A549 (cell line): ENCODE measurements around the gene PDE4D. TPM values are rescaled to one million over a fixed set of nuclear protein-coding genes. Genes with fewer than 3 reads are reported as not detected.

ENCODE experiments used
- ATAC-seq, 2 experiments: fragments of 200-7000 bp in 1 of 2; fragments of >200 bp in 1 of 2; cut with Nextera tagmentation in 1 of 2; cut with Tn5 transposase in 1 of 2; 3 replicates each; pipeline versions ENCODE4 v1.8.0 to v1.9.1; 2018 to 2020; ENCODE audit warnings: mild to moderate bottlenecking in 1 of 2, moderate library complexity in 1 of 2
- CTCF ChIA-PET: fragments of 300-600 bp; sonication (Branson Sonifier 250); formaldehyde crosslinking; extraction: SDS; loops from one replicate; lab custom pipeline; 2021; ENCODE audit warnings: antibody characterized with exemption, inconsistent platforms; lab: Yijun Ruan, JAX
- POLR2A ChIA-PET: fragments of 350-600 bp; formaldehyde crosslinking; extraction: SDS; loops from one replicate; lab custom pipeline; 2021; ENCODE audit warnings: antibody characterized with exemption, inconsistent platforms; lab: Yijun Ruan, JAX
- DNase-seq, 2 experiments: peaks; one replicate each; pipeline versions ENCODE4 v3.0.0 to v3.0.0-alpha.2; 2011 to 2016; ENCODE audit warnings: low read depth in 1 of 2, low spot score in 1 of 2
- FAIRE-seq: peaks from 2 replicates; lab custom pipeline; 2011; peaks lifted over from hg19 to GRCh38; lab: Jason Lieb, UNC
- H3K27ac ChIP-seq, 2 experiments: fragments of >200 bp; sonication (Bioruptor Twin); formaldehyde crosslinking; 3 replicates each; pipeline ENCODE4 v1.5.1; 2016 to 2017
- H3K4me1 ChIP-seq: fragments of >200 bp; sonication (Bioruptor Twin); formaldehyde crosslinking; 3 replicates; pipeline ENCODE4 v1.6.1; 2016
- H3K4me2 ChIP-seq: fragments of >200 bp; sonication (Bioruptor Twin); formaldehyde crosslinking; 3 replicates; pipeline ENCODE4 v1.6.1; 2016
- H3K4me3 ChIP-seq: fragments of >200 bp; sonication (Bioruptor Twin); formaldehyde crosslinking; 3 replicates; pipeline ENCODE4 v1.5.1; 2016
- H3K9me3 ChIP-seq: fragments of >200 bp; sonication (Bioruptor Twin); formaldehyde crosslinking; 3 replicates; pipeline ENCODE4 v1.6.1; 2016
- ATOH8 ChIP-seq: fragments of 250-450 bp; sonication (Bioruptor Pico); IDR thresholded peaks from 2 replicates; pipeline ENCODE4 v1.5.0; 2020; ENCODE audit warnings: low read depth, mild to moderate bottlenecking, moderate library complexity
- BHLHE40 ChIP-seq: IDR thresholded peaks from 2 replicates; pipeline ENCODE4 v1.6.1; 2012; ENCODE audit warnings: low read depth, low read length, inconsistent platforms
- CEBPB ChIP-seq, 2 experiments: fragments of >200 bp in 1 of 2; sonication (Bioruptor Twin) in 1 of 2; formaldehyde crosslinking in 1 of 2; IDR thresholded peaks; 2 replicates each; pipeline ENCODE4 v1.6.1; 2012 to 2016
- CHD2 ChIP-seq: fragments of 150-350 bp; IDR thresholded peaks from 2 replicates; pipeline ENCODE4 v1.6.1; 2014; ENCODE audit warnings: low read length; ENCODE audit not compliant: partially characterized antibody
- EHF ChIP-seq: fragments of 250-450 bp; sonication (Bioruptor Pico); IDR thresholded peaks from 2 replicates; pipeline ENCODE4 v1.5.0; 2020; ENCODE audit warnings: mild to moderate bottlenecking
- EHMT2 ChIP-seq: fragments of 200-600 bp; sonication (generic); IDR thresholded peaks from 2 replicates; pipeline ENCODE4 v1.6.1; 2016; ENCODE audit warnings: antibody characterized with exemption, low read depth, mild to moderate bottlenecking, moderate library complexity
- EP300 ChIP-seq, 2 experiments: fragments of >200 bp; sonication (Bioruptor Twin); formaldehyde crosslinking; IDR thresholded peaks; 2 replicates in 1 of 2; 3 replicates in 1 of 2; pipeline ENCODE4 v1.6.1; 2016 to 2017
- ESRRA ChIP-seq: fragments of 150-350 bp; IDR thresholded peaks from 2 replicates; pipeline ENCODE4 v1.6.1; 2014; ENCODE audit warnings: mild to moderate bottlenecking, low read length, borderline replicate concordance
- FOSL2 ChIP-seq, 2 experiments: fragments of 450-650 bp in 1 of 2; fragments of >200 bp in 1 of 2; sonication (Bioruptor Twin) in 1 of 2; formaldehyde crosslinking; IDR thresholded peaks; 2 replicates each; pipeline versions ENCODE4 v1.5.0 to v1.6.1; 2016 to 2020; ENCODE audit warnings: mild to moderate bottlenecking in 1 of 2, moderate library complexity in 1 of 2
- FOXS1 ChIP-seq: fragments of 250-450 bp; sonication (Bioruptor Pico); IDR thresholded peaks from 2 replicates; pipeline ENCODE4 v1.5.0; 2020; ENCODE audit warnings: mild to moderate bottlenecking, moderate library complexity
- GATA3 ChIP-seq: IDR thresholded peaks from 2 replicates; pipeline ENCODE4 v1.6.1; 2012; ENCODE audit warnings: borderline replicate concordance
- HDAC2 ChIP-seq: fragments of 200-600 bp; sonication (generic); IDR thresholded peaks from 2 replicates; pipeline ENCODE4 v1.6.1; 2016
- HOXB13 ChIP-seq: fragments of 250-450 bp; sonication (Bioruptor Pico); IDR thresholded peaks from 2 replicates; pipeline ENCODE4 v1.5.0; 2020; ENCODE audit warnings: low read depth, mild to moderate bottlenecking, moderate library complexity
- JUN ChIP-seq, 2 experiments: fragments of >200 bp; sonication (Bioruptor Twin); formaldehyde crosslinking; IDR thresholded peaks; 2 replicates in 1 of 2; 3 replicates in 1 of 2; pipeline ENCODE4 v1.6.1; 2016 to 2017
- JUNB ChIP-seq: fragments of >200 bp; sonication (Bioruptor Twin); formaldehyde crosslinking; IDR thresholded peaks from 2 replicates; pipeline ENCODE4 v1.6.1; 2016
- KDM1A ChIP-seq: fragments of 200-600 bp; sonication (generic); IDR thresholded peaks from 2 replicates; pipeline ENCODE4 v1.6.1; 2016; ENCODE audit warnings: low read depth, mild to moderate bottlenecking
- MAFK ChIP-seq: fragments of 450-650 bp; IDR thresholded peaks from 2 replicates; pipeline ENCODE4 v1.6.1; 2014; ENCODE audit not compliant: partially characterized antibody
- MYC ChIP-seq: IDR thresholded peaks from 2 replicates; pipeline ENCODE4 v1.6.1; 2012; ENCODE audit warnings: mild to moderate bottlenecking, inconsistent platforms, low read length, improper control_type of control experiment, borderline replicate concordance
- NFE2L2 ChIP-seq: fragments of 150-350 bp; conservative IDR thresholded peaks from 2 replicates; pipeline ENCODE4 v1.6.1; 2014; ENCODE audit warnings: low read length
- NPAS2 ChIP-seq: fragments of 250-450 bp; sonication (Bioruptor Pico); IDR thresholded peaks from 2 replicates; pipeline ENCODE4 v1.8.0; 2022; ENCODE audit warnings: mild to moderate bottlenecking, moderate library complexity, borderline replicate concordance
- NR3C1 ChIP-seq: fragments of >200 bp; sonication (Bioruptor Twin); formaldehyde crosslinking; IDR thresholded peaks from 3 replicates; pipeline ENCODE4 v1.6.1; 2017
- PHF8 ChIP-seq: fragments of 200-600 bp; sonication (generic); IDR thresholded peaks from 2 replicates; pipeline ENCODE4 v1.6.1; 2016; ENCODE audit warnings: low read depth, mild to moderate bottlenecking, antibody characterized with exemption, moderate library complexity, borderline replicate concordance
- POLR2A ChIP-seq: IDR thresholded peaks from 2 replicates; pipeline ENCODE4 v1.6.1; 2012; ENCODE audit warnings: mild to moderate bottlenecking, low read length
- POLR2AphosphoS2 ChIP-seq: conservative IDR thresholded peaks from 2 replicates; pipeline ENCODE4 v1.6.1; 2012; ENCODE audit warnings: low read length, improper control_type of control experiment, inconsistent platforms
- RCOR1 ChIP-seq: fragments of 150-350 bp; IDR thresholded peaks from 2 replicates; pipeline ENCODE4 v1.6.1; 2014; ENCODE audit warnings: antibody characterized with exemption, low read length, low read depth
- RNF2 ChIP-seq: fragments of 200-600 bp; sonication (generic); IDR thresholded peaks from 2 replicates; pipeline ENCODE4 v1.6.1; 2016; ENCODE audit warnings: low read depth, mild to moderate bottlenecking, antibody characterized with exemption, moderate library complexity, borderline replicate concordance
- SREBF2 ChIP-seq: fragments of 450-650 bp; IDR thresholded peaks from 2 replicates; pipeline ENCODE4 v1.6.1; 2014; ENCODE audit warnings: mild to moderate bottlenecking, moderate library complexity
- TFCP2L1 ChIP-seq: fragments of 250-450 bp; sonication (Bioruptor Pico); IDR thresholded peaks from 2 replicates; pipeline ENCODE4 v1.5.0; 2021; ENCODE audit warnings: mild to moderate bottlenecking
- TP53 ChIP-seq: fragments of 250-450 bp; sonication (Bioruptor Pico); IDR thresholded peaks from 2 replicates; pipeline ENCODE4 v1.5.0; 2021; ENCODE audit warnings: mild to moderate bottlenecking, moderate library complexity
- ZC3H11A ChIP-seq: fragments of 450-650 bp; IDR thresholded peaks from 2 replicates; pipeline ENCODE4 v1.6.1; 2014; ENCODE audit warnings: antibody characterized with exemption, mild to moderate bottlenecking
- ZFP36 ChIP-seq: fragments of 450-650 bp; IDR thresholded peaks from 2 replicates; pipeline ENCODE4 v1.6.1; 2014; ENCODE audit warnings: borderline replicate concordance; ENCODE audit not compliant: partially characterized antibody
- ZNF302 ChIP-seq: fragments of 250-450 bp; sonication (Bioruptor Pico); IDR thresholded peaks from 2 replicates; pipeline ENCODE4 v1.9.0; 2021; ENCODE audit warnings: inconsistent platforms, mild to moderate bottlenecking, moderate library complexity
- ZSCAN20 ChIP-seq: fragments of 250-450 bp; sonication (Bioruptor Pico); IDR thresholded peaks from 2 replicates; pipeline ENCODE4 v1.8.0; 2022; ENCODE audit warnings: mild to moderate bottlenecking, moderate library complexity
- WGBS: methylation state at CpG from one replicate; pipeline ENCODE4 v1.1.6; 2017; ENCODE audit errors: missing lambda C conversion rate; 5-methylcytosine and 5-hydroxymethylcytosine counted together
- polyA plus RNA-seq, 4 experiments: library from polyadenylated mRNA; depleted of rRNA in 3 of 4; stranded (reverse); fragments of >200 nt; fragmentation: RNase III in 1 of 4; extraction: RNeasy Plus Mini Kit Qiagen cat#74134 plus additional on column Dnase treatment in 1 of 4; gene quantifications; 2 replicates in 3 of 4; 3 replicates in 1 of 4; pipeline ENCODE4 v1.2.3, GENCODE V29; 2011 to 2017
- TF ChIP-seq, protein P1 (sequence below): fragments of >200 bp; sonication (Bioruptor Twin); formaldehyde crosslinking; IDR thresholded peaks from 2 replicates; pipeline ENCODE4 v1.6.1; 2016
- TF ChIP-seq, protein P2 (sequence below): fragments of 150-350 bp; IDR thresholded peaks from 2 replicates; pipeline ENCODE4 v1.6.1; 2014; ENCODE audit warnings: low read depth, mild to moderate bottlenecking, low read length

PDE4D gene
- polyA plus RNA-seq, 2 of the 4 experiments (the other 2 are of a cell fraction): 74.0 to 213 TPM

- no peak for TF ChIP-seq POLR2AphosphoS2
- TF ChIP-seq ESRRA: no peak
- TF ChIP-seq JUNB: no peak
- TF ChIP-seq CEBPB (IDR thresholded peaks at IDR 0.05): no peak
- TF ChIP-seq NPAS2 (CRISPR knock-in tag): no peak
- no peak for TF ChIP-seq BHLHE40
- TF ChIP-seq TP53 (CRISPR knock-in tag): no peak
- TF ChIP-seq EHF (CRISPR knock-in tag): peak; percentile 46
- no peak for TF ChIP-seq HDAC2
- TF ChIP-seq EHMT2: no peak
- no peak for TF ChIP-seq PHF8
- TF ChIP-seq ATOH8: 0 out of 2 replicates have a peak, but pooled peaks have one; percentile 7
- TF ChIP-seq NFE2L2: no peak
- TF ChIP-seq NR3C1: no peak
- TF ChIP-seq, protein P1, sequence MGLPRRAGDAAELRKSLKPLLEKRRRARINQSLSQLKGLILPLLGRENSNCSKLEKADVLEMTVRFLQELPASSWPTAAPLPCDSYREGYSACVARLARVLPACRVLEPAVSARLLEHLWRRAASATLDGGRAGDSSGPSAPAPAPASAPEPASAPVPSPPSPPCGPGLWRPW: no peak
- no peak for TF ChIP-seq CHD2
- peak; percentile 79 for TF ChIP-seq HOXB13
- no peak for TF ChIP-seq RCOR1
- TF ChIP-seq JUN (IDR thresholded peaks at IDR 0.05): no peak
- TF ChIP-seq POLR2A: no peak
- peak; percentile 38; the same call in 1 of the 2 replicates for TF ChIP-seq FOXS1
- TF ChIP-seq, protein P2, sequence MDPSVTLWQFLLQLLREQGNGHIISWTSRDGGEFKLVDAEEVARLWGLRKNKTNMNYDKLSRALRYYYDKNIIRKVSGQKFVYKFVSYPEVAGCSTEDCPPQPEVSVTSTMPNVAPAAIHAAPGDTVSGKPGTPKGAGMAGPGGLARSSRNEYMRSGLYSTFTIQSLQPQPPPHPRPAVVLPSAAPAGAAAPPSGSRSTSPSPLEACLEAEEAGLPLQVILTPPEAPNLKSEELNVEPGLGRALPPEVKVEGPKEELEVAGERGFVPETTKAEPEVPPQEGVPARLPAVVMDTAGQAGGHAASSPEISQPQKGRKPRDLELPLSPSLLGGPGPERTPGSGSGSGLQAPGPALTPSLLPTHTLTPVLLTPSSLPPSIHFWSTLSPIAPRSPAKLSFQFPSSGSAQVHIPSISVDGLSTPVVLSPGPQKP: no peak
- no peak for TF ChIP-seq GATA3
Observed at GRCh38 chr5:59054963-59055528, 838.5 kb downstream of the PDE4D start (continued).

DNA sequence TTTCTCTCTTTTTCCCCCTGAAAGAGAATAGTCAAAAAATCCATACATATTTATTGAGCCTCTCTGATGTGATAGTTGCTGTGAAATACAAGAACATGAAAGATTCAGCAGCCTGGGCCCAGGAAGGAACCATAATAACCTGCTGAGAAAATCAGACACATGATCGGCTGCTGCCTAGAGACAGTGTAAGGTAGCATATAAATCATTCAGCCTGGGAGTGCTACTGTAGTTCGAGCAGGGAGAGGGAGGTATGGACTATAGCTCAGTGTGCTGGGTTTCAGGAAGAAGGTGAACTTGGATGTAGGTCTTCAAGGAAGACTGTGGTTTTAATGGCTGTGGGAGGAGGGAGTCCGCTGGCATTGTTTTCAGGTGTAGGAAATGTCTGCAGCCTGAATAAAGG, 841.6 kb downstream of the PDE4D start:
- H3K4me2 ChIP-seq: peak overlapping the region; percentile 64; the same call in 1 of the 3 replicates
- H3K27ac ChIP-seq: peak overlapping the region; percentile 87 to 98
- ATAC-seq (no peak), FAIRE-seq (no peak), DNase-seq (no peak)
- no peaks in the 10 kb centered on the region for H3K9me3 ChIP-seq
- 82% methylated on average over 3 of the region's 3 CpGs for WGBS
- H3K4me3 ChIP-seq: no peak overlapping the region
- POLR2A ChIA-PET: no interaction called here
- H3K4me1 ChIP-seq: peaks cover 97% of the 10 kb centered on the region
- CTCF ChIA-PET: interaction anchor here (0.5 to 1.4 kb wide), 3 partner anchors 10 to 161 kb away, joined by 3 to 7 read pairs (median 3); no protein-coding TSS in a partner anchor
- no peak for TF ChIP-seq NPAS2 (CRISPR knock-in tag)

- Histone ChIP-seq H3K9me3 (no peaks in the 10 kb centered on the region), H3K4me1 (peaks cover 97% of the 10 kb centered on the region), H3K27ac (peak overlapping the region; percentile 87 to 98), H3K4me2 (peak overlapping the region; percentile 44), H3K4me3 (no peak overlapping the region)
- DNase-seq (peak in 1 of 2 experiments; percentile 61), ATAC-seq (peak in 1 of 2 experiments; percentile 49; a peak in 3 of 6 replicates), FAIRE-seq (no peak)
- under 1% methylated on average over 2 of the region's 2 CpGs for WGBS
- POLR2A ChIA-PET: no interaction called here
- CTCF ChIA-PET: no interaction called here
- TF ChIP-seq TP53 (CRISPR knock-in tag) (no peak), HDAC2 (no peak), MYC (no peak), MAFK (peak; percentile 71), RNF2 (no peak), BHLHE40 (no peak), NFE2L2 (no peak), ZFP36 (no peak), EP300 (IDR thresholded peaks at IDR 0.05) (peak; percentile 28 to 49; a peak in 2 of 5 replicates), ZC3H11A (no peak), GATA3 (peak; percentile 94), EHMT2 (no peak), FOSL2 (IDR thresholded peaks at IDR 0.05) (no peak), FOSL2 (CRISPR knock-in tag; IDR thresholded peaks at IDR 0.05) (no peak), ZSCAN20 (CRISPR knock-in tag) (no peak), EHF (CRISPR knock-in tag) (no peak), TFCP2L1 (no peak), KDM1A (no peak), ZNF302 (CRISPR knock-in tag) (no peak), SREBF2 (no peak)
- TF ChIP-seq, protein P2: no peak
Observed at GRCh38 chr5:59049095-59049494, 844.4 kb downstream of the PDE4D start.
